Panc1 (cell line): ENCODE measurements around the gene AUP1. TPM values are rescaled to one million over a fixed set of nuclear protein-coding genes. Genes with fewer than 3 reads are reported as not detected.

Source experiments
- ATAC-seq: fragments of 200-7000 bp; cut with Tn5 transposase; 2 replicates; pipeline ENCODE4 v1.9.1; 2020; ENCODE audit warnings: mild to moderate bottlenecking, moderate library complexity
- BruUV-seq: library from RNA; stranded (reverse); fragments of 400-500 nt; replicated peaks from 2 replicates; lab custom pipeline; 2021; lab: Mats Ljungman, UMichigan
- CTCF ChIA-PET: fragments of 300-600 bp; sonication (Branson Sonifier 250); formaldehyde crosslinking; loops from one replicate; lab custom pipeline; 2022; ENCODE audit warnings: antibody characterized with exemption; lab: Charles Lee
- POLR2A ChIA-PET: fragments of 300-600 bp; sonication (Branson Sonifier 250); formaldehyde crosslinking; loops from one replicate; lab custom pipeline; 2022; ENCODE audit warnings: antibody characterized with exemption; lab: Charles Lee
- DNase-seq: peaks from one replicate; pipeline ENCODE4 v3.0.0-alpha.2; 2010; ENCODE audit warnings: low read depth, low spot score
- H3K27ac ChIP-seq: 2 replicates; pipeline ENCODE4 v1.5.1; 2011; ENCODE audit warnings: mild to moderate bottlenecking, low read length, inconsistent platforms
- H3K27me3 ChIP-seq: fragments of 200-500 bp; sonication (Bioruptor generic); 2 replicates; pipeline ENCODE4 v1.6.0; 2014; ENCODE audit warnings: low read length, inconsistent platforms; ENCODE audit not compliant: control insufficient read depth, insufficient read depth
- H3K36me3 ChIP-seq: fragments of 200-500 bp; sonication (Bioruptor generic); 2 replicates; pipeline ENCODE4 v1.5.1; 2014; ENCODE audit warnings: inconsistent platforms, mild to moderate bottlenecking, low read length, moderate library complexity; ENCODE audit not compliant: control insufficient read depth, insufficient read depth
- H3K4me1 ChIP-seq: 2 replicates; pipeline ENCODE4 v1.5.1; 2011; ENCODE audit warnings: inconsistent platforms, mild to moderate bottlenecking, low read length, moderate library complexity; ENCODE audit not compliant: control insufficient read depth, insufficient read depth
- H3K4me3 ChIP-seq, 2 experiments: 2 replicates each; pipeline ENCODE4 v1.5.1; 2011 to 2012; ENCODE audit warnings: low read depth in 2 of 2, low read length in 2 of 2, mild to moderate bottlenecking in 2 of 2, inconsistent platforms in 1 of 2, moderate library complexity in 1 of 2
- H3K9me3 ChIP-seq: fragments of 200-500 bp; sonication (Bioruptor generic); 2 replicates; pipeline ENCODE4 v1.5.1; 2014; ENCODE audit warnings: low read depth, mild to moderate bottlenecking, inconsistent platforms, low read length, moderate library complexity; ENCODE audit not compliant: control insufficient read depth, insufficient read depth
- POLR2AphosphoS5 ChIP-seq: IDR thresholded peaks from 2 replicates; pipeline ENCODE4 v1.6.1; 2012; ENCODE audit warnings: mild to moderate bottlenecking, low read depth, low read length, moderate library complexity
- REST ChIP-seq, 2 experiments: IDR thresholded peaks; 2 replicates each; pipeline ENCODE4 v1.6.1; 2011 to 2012; ENCODE audit warnings: low read depth in 2 of 2, control low read depth in 1 of 2, low read length in 1 of 2, mild to moderate bottlenecking in 1 of 2, moderate library complexity in 1 of 2; ENCODE audit not compliant: insufficient read depth in 1 of 2
- SIN3A ChIP-seq: IDR thresholded peaks from 2 replicates; pipeline ENCODE4 v1.6.1; 2012; ENCODE audit warnings: low read depth, mild to moderate bottlenecking, low read length, moderate library complexity, borderline replicate concordance; ENCODE audit not compliant: insufficient read depth
- TCF7L2 ChIP-seq: IDR thresholded peaks from 2 replicates; pipeline ENCODE4 v1.6.1; 2011; ENCODE audit warnings: mild to moderate bottlenecking, low read depth, low read length, inconsistent platforms
- in situ Hi-C: cut with HindIII; loops from 2 replicates; pipeline ENCODE4 v1.10.0; 2016; ENCODE audit warnings: low sequenced_read_pairs, low pct_unique_long_range_greater_than_20kb
- intact Hi-C: fragments of 100-400 bp; cut with micrococcal nuclease; formaldehyde crosslinking; loops from one replicate; pipeline ENCODE4 v1.10.0; 2022; ENCODE audit not compliant: unreplicated experiment
- total RNA-seq: library from RNA; stranded (reverse); gene quantifications from one replicate; pipeline ENCODE4 v1.2.1, GENCODE V29; 2021; ENCODE audit not compliant: unreplicated experiment
- TF ChIP-seq, protein P1 (sequence below): fragments of 450-650 bp; IDR thresholded peaks from 2 replicates; pipeline ENCODE4 v1.5.1; 2017; ENCODE audit warnings: mild to moderate bottlenecking

The AUP1 gene
- total RNA-seq, 1 experiment from 2014 or later, result 142 TPM

- DNase-seq (no peak), ATAC-seq (no peak)
- CTCF ChIA-PET, result interaction anchor here (0.6 kb wide), 1 partner anchor 132 kb away, joined by 5 read pairs; no protein-coding TSS in a partner anchor
These were observed 29.1 kb upstream of the AUP1 start for GRCh38 chr2:74558284-74559230.

DNA sequence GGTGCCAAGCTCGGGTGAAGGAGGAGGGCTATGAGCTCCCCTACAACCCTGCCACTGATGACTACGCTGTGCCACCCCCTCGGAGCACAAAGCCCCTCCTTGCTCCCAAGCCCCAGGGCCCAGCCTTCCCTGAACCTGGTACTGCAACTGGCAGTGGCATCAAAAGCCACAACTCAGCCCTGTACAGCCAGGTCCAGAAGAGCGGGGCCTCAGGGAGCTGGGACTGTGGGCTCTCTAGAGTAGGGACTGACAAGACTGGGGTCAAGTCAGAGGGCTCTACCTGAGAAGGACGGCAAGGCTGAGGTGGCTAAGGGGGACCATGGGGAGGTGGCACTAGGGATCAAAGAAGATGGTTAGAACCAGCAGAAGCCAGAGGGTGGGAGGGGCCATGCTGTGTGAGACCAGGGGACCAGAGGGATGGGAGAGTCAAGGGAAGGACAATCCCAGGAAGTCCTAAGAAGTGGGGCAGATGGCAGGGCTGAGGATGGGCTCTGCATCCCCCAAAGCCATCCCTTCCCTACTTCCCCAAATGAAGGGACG, 27.4 kb upstream of the AUP1 start:
- ATAC-seq (no peak), DNase-seq (no peak)
- Histone ChIP-seq H3K27me3 (no peaks in the 10 kb centered on the region), H3K27ac (no peak overlapping the region), H3K9me3 (no peaks in the 10 kb centered on the region), H3K36me3 (no peaks in the 10 kb centered on the region), H3K4me1 (peaks cover 11% of the 10 kb centered on the region; the same call in 1 of the 2 replicates), H3K4me3 (no peak overlapping the region)
- in situ Hi-C loops, result no loop called here
- BruUV-seq, result no TSS peak
- ChIA-PET POLR2A (no interaction called here), CTCF (no interaction called here)
- TF ChIP-seq, protein P1, sequence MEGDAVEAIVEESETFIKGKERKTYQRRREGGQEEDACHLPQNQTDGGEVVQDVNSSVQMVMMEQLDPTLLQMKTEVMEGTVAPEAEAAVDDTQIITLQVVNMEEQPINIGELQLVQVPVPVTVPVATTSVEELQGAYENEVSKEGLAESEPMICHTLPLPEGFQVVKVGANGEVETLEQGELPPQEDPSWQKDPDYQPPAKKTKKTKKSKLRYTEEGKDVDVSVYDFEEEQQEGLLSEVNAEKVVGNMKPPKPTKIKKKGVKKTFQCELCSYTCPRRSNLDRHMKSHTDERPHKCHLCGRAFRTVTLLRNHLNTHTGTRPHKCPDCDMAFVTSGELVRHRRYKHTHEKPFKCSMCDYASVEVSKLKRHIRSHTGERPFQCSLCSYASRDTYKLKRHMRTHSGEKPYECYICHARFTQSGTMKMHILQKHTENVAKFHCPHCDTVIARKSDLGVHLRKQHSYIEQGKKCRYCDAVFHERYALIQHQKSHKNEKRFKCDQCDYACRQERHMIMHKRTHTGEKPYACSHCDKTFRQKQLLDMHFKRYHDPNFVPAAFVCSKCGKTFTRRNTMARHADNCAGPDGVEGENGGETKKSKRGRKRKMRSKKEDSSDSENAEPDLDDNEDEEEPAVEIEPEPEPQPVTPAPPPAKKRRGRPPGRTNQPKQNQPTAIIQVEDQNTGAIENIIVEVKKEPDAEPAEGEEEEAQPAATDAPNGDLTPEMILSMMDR, result no peak
- no peak for TF ChIP-seq REST (IDR thresholded peaks at IDR 0.05; ENCODE audit: insufficient read depth in 1 of 2, low read depth in 2 of 2, low read length in 1 of 2)
- no peak for TF ChIP-seq POLR2AphosphoS5
- intact Hi-C loops, result no loop called here

More at GRCh38 chr2:74558284-74559230, 29.1 kb upstream of the AUP1 start:
- Histone ChIP-seq H3K27ac (no peak overlapping the region), H3K4me1 (peaks cover 3% of the 10 kb centered on the region; the same call in 1 of the 2 replicates), H3K9me3 (no peaks in the 10 kb centered on the region), H3K27me3 (no peaks in the 10 kb centered on the region), H3K36me3 (no peaks in the 10 kb centered on the region), H3K4me3 (no peak overlapping the region)
- POLR2A ChIA-PET, result no interaction called here
- intact Hi-C loops (no loop called here), in situ Hi-C loops (no loop called here)
- no TSS peak for BruUV-seq
- TF ChIP-seq POLR2AphosphoS5 (no peak), SIN3A (no peak), TCF7L2 (no peak), REST (IDR thresholded peaks at IDR 0.05; ENCODE audit: insufficient read depth in 1 of 2, low read depth in 2 of 2, low read length in 1 of 2) (no peak)
- TF ChIP-seq, protein P1, result no peak
